ENCODE data around the gene ACSL5. TPM values are rescaled to one million over a fixed set of nuclear protein-coding genes. Genes with fewer than 3 reads are reported as not detected.

Gene ACSL5
- total and polyA plus RNA-seq, 10 of the 15 experiments (the other 5 are each of a cell fraction or from before 2014, with no cell fraction given) = 22.3 to 57.0 (median 46.4) TPM

GRCh38 chr10:112446855-112447619, 73.1 kb downstream of the ACSL5 start, which contains the start of the genes VTI1A and ZDHHC6:
TSS of gene VTI1A (plus strand) at chr10:112447215. CDS start at chr10:112447374, 159 bp downstream.
TSS of gene ZDHHC6 (minus strand) at chr10:112446914. CDS start at chr10:112445436, 1,478 bp downstream.
- in situ Hi-C loops (cut with MboI) (no loop called here), intact Hi-C loops (cut with micrococcal nuclease; ENCODE audit: unreplicated experiment) (loop anchor here (5.0 kb wide), 1 partner anchor 70 kb away; no protein-coding TSS in a partner anchor)
- DNase-seq (ENCODE audit: low read depth, low spot score) (peak; percentile 37), ATAC-seq (peak; percentile 91), FAIRE-seq (peak; percentile 72)
- H2AFZ ChIP-seq (ENCODE audit: control insufficient read depth, low read depth, low read length) = peak within 1 kb of the TSS; percentile 97
- ChIA-PET RAD21 (ENCODE audit: unreplicated experiment) (interaction anchor here (0.8 to 1.8 kb wide), 2 partner anchors 12 to 25 kb away, joined by 3 to 6 read pairs; no protein-coding TSS in a partner anchor), POLR2A (interaction anchor here (0.8 kb wide), 1 partner anchor 45 kb away, joined by 4 read pairs; no protein-coding TSS in a partner anchor), CTCF (interaction anchor here (0.8 to 2.0 kb wide), 6 partner anchors 12 to 264 kb away, joined by 3 to 9 read pairs (median 6); partner anchors contain the start of gene GPAM), SMC1A (ENCODE audit: uncharacterized antibody, unreplicated experiment) (interaction anchor here (0.7 to 1.4 kb wide), 6 partner anchors 10 to 71 kb away, joined by 3 to 6 read pairs (median 3); no protein-coding TSS in a partner anchor)
- peak within 1 kb of the TSS; percentile 97 for H3K27ac ChIP-seq (ENCODE audit: control insufficient read depth, insufficient read depth)
- no peaks in the 10 kb centered on the region for H3K9me3 ChIP-seq (replicated peaks; ENCODE audit: control insufficient read depth, insufficient read depth, low read length)
- no peaks in the 10 kb centered on the region; the same call in 1 of the 2 replicates for H4K20me1 ChIP-seq (ENCODE audit: control insufficient read depth, insufficient read depth)
- H3K9ac ChIP-seq (ENCODE audit: control insufficient read depth, insufficient read depth, low read length) = peak within 1 kb of the TSS; percentile 98
- peaks cover 8% of the 10 kb centered on the region for H3K4me1 ChIP-seq (ENCODE audit: control insufficient read depth, insufficient read depth, low read length)
- H3K36me3 ChIP-seq (ENCODE audit: control insufficient read depth in 2 of 2, insufficient read depth in 2 of 2, low read length in 1 of 2) = peaks cover 0 to 12% of the 10 kb centered on the region in 2 experiments; a peak in 3 of 4 replicates
- H3K4me3 ChIP-seq = peak within 1 kb of the TSS; percentile 93
- H3K27me3 ChIP-seq (replicated peaks in 1 of 2; ENCODE audit: control insufficient read depth in 2 of 2, insufficient read depth in 2 of 2, low read length in 1 of 2) = no peaks in the 10 kb centered on the region
- BruUV-seq (replicated peaks) = no TSS peak
- WGBS (ENCODE audit: insufficient coverage, insufficient replicate concordance, low lambda C conversion rate, missing lambda C conversion rate) = under 1% methylated on average over 59 of the region's 59 CpGs
- H3K79me2 ChIP-seq (ENCODE audit: control insufficient read depth, insufficient read depth, low read length) = peaks cover 55% of the 10 kb centered on the region
- peak within 1 kb of the TSS; percentile 80 for H3K4me2 ChIP-seq (ENCODE audit: control insufficient read depth, insufficient read depth)
- TF ChIP-seq ZNF384 (IDR thresholded peaks at IDR 0.05; ENCODE audit: borderline replicate concordance, low read depth, low read length) (no peak), CREM (IDR thresholded peaks at IDR 0.05; ENCODE audit: low read depth) (peak; percentile 78), BHLHE40 (IDR thresholded peaks at IDR 0.05; ENCODE audit: borderline replicate concordance in 1 of 2, low read depth in 2 of 2, low read length in 1 of 2) (no peak), ZNF274 (IDR thresholded peaks at IDR 0.05; ENCODE audit: insufficient read depth, insufficient read length) (no peak), POU2F2 (IDR thresholded peaks at IDR 0.05; ENCODE audit: borderline replicate concordance, low read depth, low read length) (peak; percentile 44; the same call in 2 of the 3 replicates), NRF1 (conservative IDR thresholded peaks at IDR 0.05; ENCODE audit: low read depth, low read length) (peak; percentile 62), CBFB (IDR thresholded peaks at IDR 0.05; ENCODE audit: low read depth) (no peak; the same call in 1 of the 2 replicates), RFX5 (IDR thresholded peaks at IDR 0.05; ENCODE audit: low read depth, low read length) (no peak), ZBTB4 (CRISPR knock-in tag; IDR thresholded peaks at IDR 0.05) (no peak), HCFC1 (IDR thresholded peaks at IDR 0.05; ENCODE audit: low read length) (peak; percentile 73), SKIL (IDR thresholded peaks at IDR 0.05; ENCODE audit: low read depth, poor library complexity, severe bottlenecking) (peak; percentile 94), RUNX3 (IDR thresholded peaks at IDR 0.05; ENCODE audit: low read length) (peak; percentile 57), NR2C1 (IDR thresholded peaks at IDR 0.05) (peak; percentile 68), MTA3 (IDR thresholded peaks at IDR 0.05; ENCODE audit: borderline replicate concordance, low read length) (no peak), EGR1 (IDR thresholded peaks at IDR 0.05; ENCODE audit: borderline replicate concordance in 1 of 2, low read depth in 2 of 2, low read length in 2 of 2) (no peak), SMARCA5 (IDR thresholded peaks at IDR 0.05) (no peak), FOXM1 (IDR thresholded peaks at IDR 0.05; ENCODE audit: low read depth, low read length) (no peak), RBBP5 (conservative IDR thresholded peaks at IDR 0.05) (no peak; the same call in 1 of the 2 replicates), MYC (IDR thresholded peaks at IDR 0.05; ENCODE audit: insufficient read depth, insufficient read length, insufficient replicate concordance, low read length, severe bottlenecking) (no peak)

Data from GM12878 (cell line).